T-helper 2 cell (primary cell): ENCODE measurements around the gene PCDHB7.
"Not testable (repeated sequence)": the region's sequence is repeated elsewhere in the genome, so short reads cannot be mapped to it uniquely, and the experiment has no call there.

Experiments used
- DNase-seq, 5 experiments: peaks; one replicate each; pipeline versions ENCODE4 v3.0.0 to v3.0.0-alpha.2; 2012 to 2022
- total RNA-seq, 2 donors: gene quantifications; one replicate each; lab custom pipeline; 2026; lab: John Stamatoyannopoulos, UW

Gene PCDHB7
- 0 reads per million in 2 donors for total RNA-seq

DNA sequence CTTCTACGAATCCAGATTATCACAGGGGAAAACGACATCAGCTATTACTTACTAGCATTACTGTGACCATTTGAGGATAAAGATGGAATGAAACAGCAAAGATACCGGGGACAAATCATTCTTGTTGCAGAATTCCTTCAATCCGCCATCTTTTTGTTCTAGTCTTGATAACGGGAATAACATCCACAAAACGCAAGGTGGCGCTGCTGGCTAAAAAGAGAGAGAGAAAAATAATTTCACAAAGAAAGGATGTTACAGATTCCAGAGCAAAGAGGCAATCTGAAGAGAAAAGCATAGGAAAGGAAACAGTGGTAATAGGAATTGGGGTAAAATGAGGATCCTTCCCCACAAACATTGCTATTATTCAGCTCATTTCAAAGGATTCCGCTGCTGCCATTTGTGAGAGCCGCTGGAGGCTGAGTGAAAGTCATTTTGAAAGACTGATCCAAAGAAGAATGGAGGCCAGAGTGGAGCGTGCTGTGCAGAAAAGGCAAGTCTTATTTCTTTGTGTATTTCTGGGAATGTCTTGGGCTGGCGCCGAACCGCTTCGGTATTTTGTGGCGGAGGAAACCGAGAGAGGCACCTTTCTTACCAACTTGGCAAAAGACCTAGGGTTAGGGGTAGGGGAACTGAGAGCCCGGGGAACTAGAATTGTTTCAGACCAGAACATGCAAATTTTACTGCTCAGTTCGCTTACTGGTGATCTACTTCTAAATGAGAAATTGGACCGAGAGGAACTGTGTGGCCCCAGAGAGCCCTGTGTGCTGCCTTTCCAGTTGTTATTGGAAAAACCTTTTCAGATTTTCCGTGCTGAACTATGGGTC is at the start of gene PCDHB7:
Gene PCDHB7 (plus strand): TSS at position 264 of the 824 bp plus-strand sequence. CDS start 192 bp downstream, at position 456.
- DNase-seq, result peak in 1 of 5 experiments; percentile 3

DNA sequence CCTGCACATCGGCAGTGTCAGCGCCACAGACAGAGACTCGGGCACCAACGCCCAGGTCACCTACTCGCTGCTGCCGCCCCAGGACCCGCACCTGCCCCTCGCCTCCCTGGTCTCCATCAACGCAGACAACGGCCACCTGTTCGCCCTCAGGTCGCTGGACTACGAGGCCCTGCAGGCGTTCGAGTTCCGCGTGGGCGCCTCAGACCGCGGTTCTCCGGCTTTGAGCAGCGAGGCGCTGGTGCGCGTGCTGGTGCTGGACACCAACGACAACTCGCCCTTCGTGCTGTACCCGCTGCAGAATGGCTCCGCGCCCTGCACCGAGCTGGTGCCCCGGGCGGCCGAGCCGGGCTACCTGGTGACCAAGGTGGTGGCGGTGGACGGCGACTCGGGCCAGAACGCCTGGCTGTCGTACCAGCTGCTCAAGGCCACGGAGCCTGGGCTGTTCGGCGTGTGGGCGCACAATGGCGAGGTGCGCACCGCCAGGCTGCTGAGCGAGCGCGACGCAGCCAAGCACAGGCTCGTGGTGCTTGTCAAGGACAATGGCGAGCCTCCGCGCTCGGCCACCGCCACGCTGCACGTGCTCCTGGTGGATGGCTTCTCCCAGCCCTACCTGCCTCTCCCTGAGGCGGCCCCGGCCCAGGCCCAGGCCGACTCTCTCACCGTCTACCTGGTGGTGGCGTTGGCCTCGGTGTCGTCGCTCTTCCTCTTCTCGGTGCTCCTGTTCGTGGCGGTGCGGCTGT is 48.9 kb upstream of the PCDHB7 start:
- not testable (repeated sequence) for DNase-seq

DNA sequence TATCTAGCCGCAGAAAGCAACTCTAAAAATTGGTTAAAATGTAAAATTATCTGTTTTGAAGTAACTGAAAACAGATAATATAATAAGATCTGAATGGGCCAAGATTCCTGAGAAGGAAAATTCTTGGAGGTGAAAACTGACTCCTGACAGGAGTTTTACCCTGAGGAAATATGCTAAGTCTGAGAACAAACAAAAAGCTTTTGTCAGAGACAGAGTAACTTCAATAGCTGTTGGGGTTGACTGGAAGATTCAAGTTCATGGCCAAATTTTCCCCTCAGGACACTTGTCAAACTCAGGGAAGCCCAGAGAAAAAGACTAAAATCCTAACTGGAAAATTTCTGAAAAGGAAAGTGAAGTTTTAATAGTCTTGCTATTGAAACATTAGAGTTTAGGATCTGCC is 45.1 kb upstream of the PCDHB7 start:
- DNase-seq, result no peak

DNA sequence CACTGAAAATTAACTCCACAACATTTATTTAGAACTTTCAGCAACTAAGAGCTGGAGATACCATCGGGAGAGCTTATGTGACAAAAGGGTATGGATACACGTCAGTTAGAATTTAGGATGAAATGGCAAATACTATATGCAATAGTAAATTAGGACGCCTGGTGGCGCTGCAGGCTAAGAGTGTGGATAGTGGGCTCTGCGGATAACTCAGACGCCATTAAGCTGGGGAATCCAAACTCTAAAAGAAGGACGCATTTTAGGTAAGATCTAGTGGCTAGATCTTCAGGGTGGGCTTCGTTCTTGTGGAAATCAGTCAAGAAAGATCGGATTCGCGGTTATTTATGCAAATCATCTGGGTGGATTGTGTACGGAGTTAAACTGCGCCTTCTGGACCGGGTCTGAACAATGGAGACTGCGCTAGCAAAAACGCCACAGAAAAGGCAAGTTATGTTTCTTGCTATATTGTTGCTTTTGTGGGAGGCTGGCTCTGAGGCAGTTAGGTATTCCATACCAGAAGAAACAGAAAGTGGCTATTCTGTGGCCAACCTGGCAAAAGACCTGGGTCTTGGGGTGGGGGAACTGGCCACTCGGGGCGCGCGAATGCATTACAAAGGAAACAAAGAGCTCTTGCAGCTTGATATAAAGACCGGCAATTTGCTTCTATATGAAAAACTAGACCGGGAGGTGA is 37.3 kb upstream of the PCDHB7 start, which contains the start of gene PCDHB5:
Gene PCDHB5 (plus strand): TSS at position 177 of the 688 bp plus-strand sequence. CDS start 229 bp downstream, at position 406.
- DNase-seq, result no peak

DNA sequence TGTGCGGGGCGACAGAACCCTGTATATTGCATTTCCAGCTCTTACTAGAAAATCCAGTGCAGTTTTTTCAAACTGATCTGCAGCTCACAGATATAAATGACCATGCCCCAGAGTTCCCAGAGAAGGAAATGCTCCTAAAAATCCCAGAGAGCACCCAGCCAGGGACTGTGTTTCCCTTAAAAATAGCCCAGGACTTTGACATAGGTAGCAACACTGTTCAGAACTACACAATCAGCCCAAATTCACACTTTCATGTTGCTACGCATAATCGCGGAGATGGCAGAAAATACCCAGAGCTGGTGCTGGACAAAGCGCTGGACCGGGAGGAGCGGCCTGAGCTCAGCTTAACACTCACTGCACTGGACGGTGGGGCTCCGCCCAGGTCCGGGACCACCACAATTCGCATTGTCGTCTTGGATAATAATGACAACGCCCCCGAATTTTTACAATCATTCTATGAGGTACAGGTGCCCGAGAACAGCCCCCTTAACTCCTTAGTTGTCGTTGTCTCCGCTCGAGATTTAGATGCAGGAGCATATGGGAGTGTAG is 36.7 kb upstream of the PCDHB7 start:
- DNase-seq, result no peak

DNA sequence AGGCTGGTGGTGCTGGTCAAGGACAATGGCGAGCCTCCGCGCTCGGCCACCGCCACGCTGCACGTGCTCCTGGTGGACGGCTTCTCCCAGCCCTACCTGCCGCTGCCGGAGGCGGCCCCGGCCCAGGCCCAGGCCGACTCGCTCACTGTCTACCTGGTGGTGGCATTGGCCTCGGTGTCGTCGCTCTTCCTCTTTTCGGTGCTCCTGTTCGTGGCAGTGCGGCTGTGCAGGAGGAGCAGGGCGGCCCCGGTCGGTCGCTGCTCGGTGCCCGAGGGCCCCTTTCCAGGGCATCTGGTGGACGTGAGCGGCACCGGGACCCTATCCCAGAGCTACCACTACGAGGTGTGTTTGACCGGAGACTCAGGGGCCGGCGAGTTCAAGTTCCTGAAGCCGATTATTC is 35.1 kb upstream of the PCDHB7 start:
- DNase-seq, result not testable (repeated sequence)

DNA sequence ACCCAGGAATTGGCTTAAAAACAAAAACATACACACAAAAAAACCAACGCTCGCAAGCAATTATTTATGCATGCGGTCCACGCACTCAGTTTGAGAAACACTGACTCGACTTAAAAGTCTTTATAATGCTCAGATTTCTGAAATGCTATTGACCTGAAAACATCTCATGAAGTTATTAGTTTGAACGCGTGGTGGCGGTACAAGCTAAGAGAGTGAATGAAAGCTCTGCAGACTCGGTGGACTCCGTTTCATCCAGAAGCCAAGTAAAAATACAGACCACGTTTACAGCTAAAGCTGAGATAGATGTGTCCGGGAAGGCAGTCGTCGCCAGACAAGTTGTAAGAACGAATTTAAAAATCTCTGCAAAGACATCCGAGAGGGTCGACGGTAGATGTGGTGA is 22.6 kb upstream of the PCDHB7 start, which contains the start of gene PCDHB6:
Gene PCDHB6 (plus strand): TSS at position 246 of the 400 bp plus-strand sequence. CDS start 201 bp downstream, outside the sequence.
- DNase-seq, result no peak

DNA sequence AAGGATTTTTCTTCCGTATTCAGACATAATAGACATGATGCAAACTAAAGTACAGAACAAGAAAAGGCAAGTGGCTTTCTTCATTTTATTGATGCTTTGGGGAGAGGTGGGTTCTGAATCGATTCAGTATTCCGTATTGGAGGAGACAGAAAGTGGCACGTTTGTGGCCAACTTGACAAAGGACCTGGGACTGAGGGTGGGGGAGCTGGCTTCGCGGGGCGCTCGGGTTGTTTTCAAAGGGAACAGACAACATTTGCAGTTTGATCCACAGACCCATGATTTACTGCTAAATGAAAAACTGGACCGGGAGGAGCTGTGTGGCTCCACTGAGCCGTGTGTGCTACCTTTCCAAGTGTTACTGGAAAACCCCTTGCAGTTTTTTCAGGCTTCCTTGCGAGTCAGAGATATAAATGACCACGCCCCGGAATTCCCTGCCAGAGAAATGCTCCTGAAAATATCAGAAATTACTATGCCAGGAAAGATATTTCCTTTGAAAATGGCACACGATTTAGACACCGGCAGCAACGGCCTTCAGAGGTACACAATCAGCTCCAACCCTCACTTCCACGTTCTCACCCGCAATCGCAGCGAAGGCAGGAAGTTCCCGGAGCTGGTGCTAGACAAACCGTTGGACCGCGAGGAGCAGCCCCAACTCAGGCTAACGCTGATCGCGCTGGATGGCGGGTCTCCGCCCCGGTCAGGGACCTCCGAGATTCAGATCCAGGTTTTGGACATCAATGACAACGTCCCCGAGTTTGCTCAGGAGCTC is 22.0 kb upstream of the PCDHB7 start:
- no peak for DNase-seq

DNA sequence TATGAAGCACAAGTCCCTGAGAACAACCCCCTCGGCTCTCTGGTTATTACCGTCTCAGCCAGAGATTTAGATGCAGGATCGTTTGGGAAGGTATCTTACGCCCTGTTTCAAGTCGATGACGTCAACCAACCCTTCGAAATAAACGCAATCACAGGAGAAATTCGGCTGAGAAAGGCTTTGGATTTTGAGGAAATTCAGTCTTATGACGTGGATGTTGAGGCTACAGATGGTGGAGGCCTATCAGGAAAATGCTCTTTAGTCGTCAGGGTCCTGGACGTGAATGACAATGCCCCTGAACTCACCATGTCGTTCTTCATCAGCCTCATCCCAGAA is 21.5 kb upstream of the PCDHB7 start:
- no peak for DNase-seq

DNA sequence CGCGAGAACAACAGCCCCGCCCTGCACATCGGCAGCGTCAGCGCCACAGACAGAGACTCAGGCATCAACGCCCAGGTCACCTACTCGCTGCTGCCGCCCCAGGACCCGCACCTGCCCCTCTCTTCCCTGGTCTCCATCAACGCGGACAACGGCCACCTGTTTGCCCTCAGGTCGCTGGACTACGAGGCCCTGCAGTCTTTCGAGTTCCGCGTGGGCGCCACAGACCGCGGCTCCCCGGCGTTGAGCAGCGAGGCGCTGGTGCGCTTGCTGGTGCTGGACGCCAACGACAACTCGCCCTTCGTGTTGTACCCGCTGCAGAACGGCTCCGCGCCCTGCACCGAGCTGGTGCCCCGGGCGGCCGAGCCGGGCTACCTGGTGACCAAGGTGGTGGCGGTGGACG is 20.8 kb upstream of the PCDHB7 start:
- DNase-seq, result not testable (repeated sequence)

DNA sequence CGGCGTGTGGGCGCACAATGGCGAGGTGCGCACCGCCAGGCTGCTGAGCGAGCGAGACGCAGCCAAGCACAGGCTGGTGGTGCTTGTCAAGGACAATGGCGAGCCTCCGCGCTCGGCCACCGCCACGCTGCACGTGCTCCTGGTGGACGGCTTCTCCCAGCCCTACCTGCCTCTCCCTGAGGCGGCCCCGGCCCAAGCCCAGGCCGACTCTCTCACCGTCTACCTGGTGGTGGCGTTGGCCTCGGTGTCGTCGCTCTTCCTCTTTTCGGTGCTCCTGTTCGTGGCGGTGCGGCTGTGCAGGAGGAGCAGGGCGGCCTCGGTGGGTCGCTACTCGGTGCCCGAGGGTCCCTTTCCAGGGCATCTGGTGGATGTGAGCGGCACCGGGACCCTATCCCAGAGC is 20.3 kb upstream of the PCDHB7 start:
- DNase-seq, result not testable (repeated sequence)

DNA sequence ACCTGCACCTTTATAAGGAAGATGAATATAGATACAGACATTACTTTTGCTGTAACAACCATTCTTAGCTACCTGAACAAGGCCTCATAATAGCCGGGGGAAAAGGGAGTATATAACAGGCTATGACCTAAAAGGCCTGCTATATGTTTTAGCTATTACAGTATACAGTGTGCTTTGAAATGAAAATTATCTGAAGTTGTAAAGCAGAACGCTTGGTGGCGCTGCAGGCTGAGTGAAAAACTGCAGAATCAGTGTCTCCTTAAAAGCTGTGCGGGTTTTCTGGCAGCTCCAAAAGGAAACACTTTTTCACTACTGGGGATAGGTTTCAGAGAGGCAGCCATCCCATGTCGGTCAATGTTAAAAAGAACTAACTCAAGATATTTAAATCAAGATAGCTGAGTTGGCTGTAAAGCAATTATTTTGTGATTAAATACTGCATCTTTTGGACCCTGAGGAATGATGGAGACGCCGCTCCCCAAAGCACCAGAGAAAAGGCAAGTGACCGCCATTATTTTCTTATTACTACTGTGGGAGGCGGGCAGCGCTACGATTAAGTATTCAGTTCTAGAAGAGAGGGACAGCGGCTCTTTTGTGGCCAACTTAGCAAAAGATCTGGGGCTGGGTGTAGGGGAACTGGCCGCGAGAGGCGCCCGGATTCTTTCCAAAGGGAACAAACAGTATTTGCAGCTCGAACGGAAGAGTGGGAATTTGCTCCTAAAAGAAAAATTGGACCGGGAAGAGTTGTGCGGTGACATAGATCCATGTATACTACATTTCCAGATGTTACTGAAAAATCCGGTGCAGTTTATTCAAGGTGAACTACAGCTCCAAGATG is 16.7 kb upstream of the PCDHB7 start:
- DNase-seq, result no peak

DNA sequence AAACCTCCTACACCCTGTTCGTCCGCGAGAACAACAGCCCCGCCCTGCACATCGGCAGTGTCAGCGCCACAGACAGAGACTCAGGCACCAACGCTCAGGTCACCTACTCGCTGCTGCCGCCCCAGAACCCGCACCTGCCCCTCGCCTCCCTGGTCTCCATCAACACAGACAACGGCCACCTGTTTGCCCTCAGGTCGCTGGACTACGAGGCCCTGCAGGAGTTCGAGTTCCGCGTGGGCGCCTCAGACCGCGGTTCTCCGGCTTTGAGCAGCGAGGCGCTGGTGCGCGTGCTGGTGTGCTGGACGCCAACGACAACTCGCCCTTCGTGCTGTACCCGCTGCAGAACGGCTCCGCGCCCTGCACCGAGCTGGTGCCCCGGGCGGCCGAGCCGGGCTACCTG is 15.1 kb upstream of the PCDHB7 start:
- not testable (repeated sequence) for DNase-seq

DNA sequence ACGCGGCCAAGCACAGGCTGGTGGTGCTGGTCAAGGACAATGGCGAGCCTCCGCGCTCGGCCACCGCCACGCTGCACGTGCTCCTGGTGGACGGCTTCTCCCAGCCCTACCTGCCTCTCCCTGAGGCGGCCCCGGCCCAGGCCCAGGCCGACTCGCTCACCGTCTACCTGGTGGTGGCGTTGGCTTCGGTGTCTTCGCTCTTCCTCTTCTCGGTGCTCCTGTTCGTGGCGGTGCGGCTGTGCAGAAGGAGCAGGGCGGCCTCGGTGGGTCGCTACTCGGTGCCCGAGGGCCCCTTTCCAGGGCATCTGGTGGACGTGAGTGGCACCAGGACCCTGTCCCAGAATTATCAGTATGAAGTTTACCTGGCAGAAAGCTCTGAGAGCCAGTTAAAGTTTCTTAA is 14.5 kb upstream of the PCDHB7 start:
- DNase-seq, result not testable (repeated sequence)

DNA sequence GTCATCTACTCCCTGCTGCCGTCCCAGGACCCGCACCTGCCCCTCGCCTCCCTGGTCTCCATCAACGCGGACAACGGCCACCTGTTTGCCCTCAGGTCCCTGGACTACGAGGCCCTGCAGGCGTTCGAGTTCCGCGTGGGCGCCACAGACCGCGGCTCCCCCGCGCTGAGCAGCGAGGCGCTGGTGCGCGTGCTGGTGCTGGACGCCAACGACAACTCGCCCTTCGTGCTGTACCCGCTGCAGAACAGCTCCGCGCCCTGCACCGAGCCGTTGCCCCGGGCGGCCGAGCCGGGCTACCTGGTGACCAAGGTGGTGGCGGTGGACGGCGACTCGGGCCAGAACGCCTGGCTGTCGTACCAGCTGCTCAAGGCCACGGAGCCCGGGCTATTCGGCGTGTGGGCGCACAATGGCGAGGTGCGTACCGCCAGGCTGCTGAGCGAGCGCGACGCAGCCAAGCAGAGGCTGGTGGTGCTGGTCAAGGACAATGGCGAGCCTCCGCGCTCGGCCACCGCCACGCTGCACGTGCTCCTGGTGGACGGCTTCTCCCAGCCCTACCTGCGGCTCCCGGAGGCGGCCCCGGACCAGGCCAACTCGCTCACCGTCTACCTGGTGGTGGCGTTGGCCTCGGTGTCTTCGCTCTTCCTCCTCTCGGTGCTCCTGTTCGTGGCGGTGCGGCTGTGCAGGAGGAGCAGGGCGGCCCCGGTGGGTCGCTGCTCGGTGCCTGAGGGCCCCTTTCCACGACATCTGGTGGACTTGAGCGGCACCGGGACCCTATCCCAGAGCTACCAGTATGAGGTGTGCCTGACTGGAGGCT is 2.1 kb downstream of the PCDHB7 start:
- not testable (repeated sequence) for DNase-seq

DNA sequence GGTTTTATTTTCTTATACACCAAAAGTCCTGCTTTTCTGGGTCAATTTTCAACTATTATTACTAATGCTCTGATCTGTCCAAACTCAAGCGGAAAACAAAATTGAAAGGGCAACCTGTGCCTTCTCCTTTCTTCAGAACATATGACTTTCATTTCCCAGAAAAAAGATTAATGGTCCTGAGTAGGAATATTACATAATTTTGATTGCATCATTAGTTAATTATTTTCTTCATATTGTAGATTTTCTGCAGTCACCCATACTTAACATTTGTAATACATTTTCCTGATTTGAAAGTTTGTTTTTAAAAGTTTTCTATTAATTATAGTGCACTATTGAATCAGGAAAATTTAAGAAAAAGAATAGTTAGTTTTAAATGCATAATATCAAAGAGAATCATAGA is 3.5 kb downstream of the PCDHB7 start:
- DNase-seq, result no peak

DNA sequence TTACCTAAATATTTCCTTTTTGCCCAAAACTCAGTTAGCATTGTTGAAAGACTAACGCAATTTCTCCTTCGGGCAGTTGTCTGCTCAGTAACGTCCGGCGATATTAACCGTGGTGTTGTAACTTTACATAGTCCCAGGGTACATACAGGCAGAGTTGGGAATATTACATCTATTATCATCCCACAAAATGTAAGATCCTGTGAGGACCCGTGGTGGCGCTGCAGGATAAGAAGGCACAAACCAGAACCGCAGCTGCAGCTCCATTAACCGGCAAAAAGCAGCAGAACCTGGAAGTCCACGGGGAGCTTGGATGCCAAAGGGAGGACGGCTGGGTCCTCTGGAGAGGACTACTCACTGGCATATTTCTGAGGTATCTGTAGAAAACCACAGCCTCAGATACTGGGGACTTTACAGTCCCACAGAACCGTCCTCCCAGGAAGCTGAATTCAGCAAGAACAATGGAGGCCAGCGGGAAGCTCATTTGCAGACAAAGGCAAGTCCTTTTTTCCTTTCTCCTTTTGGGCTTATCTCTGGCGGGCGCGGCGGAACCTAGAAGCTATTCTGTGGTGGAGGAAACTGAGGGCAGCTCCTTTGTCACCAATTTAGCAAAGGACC is 5.2 kb downstream of the PCDHB7 start, which contains the start of gene PCDHB8:
Gene PCDHB8 (plus strand): TSS at position 214 of the 615 bp plus-strand sequence. CDS start 245 bp downstream, at position 459.
- DNase-seq, result not testable (repeated sequence)

DNA sequence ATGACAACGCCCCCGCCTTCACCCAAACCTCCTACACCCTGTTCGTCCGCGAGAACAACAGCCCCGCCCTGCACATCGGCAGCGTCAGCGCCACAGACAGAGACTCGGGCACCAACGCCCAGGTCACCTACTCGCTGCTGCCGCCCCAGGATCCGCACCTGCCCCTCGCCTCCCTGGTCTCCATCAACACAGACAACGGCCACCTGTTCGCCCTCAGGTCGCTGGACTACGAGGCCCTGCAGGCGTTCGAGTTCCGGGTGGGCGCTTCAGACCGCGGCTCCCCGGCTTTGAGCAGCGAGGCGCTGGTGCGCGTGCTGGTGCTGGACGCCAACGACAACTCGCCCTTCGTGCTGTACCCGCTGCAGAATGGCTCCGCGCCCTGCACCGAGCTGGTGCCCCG is 6.9 kb downstream of the PCDHB7 start:
- DNase-seq, result not testable (repeated sequence)

DNA sequence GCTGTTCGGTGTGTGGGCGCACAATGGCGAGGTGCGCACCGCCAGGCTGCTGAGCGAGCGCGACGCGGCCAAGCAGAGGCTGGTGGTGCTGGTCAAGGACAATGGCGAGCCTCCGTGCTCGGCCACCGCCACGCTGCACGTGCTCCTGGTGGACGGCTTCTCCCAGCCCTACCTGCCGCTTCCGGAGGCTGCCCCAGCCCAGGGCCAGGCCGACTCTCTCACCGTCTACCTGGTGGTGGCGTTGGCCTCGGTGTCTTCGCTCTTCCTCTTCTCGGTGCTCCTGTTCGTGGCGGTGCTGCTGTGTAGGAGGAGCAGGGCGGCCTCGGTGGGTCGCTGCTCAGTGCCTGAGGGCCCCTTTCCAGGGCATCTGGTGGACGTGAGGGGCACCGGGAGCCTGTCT is 7.4 kb downstream of the PCDHB7 start:
- DNase-seq, result not testable (repeated sequence)
